AG04449 (cell line): Measurements from ENCODE around the gene DMGDH.

Experiments used
- CTCF ChIA-PET: fragments of 350-600 bp; formaldehyde crosslinking; extraction: SDS; loops from one replicate; lab custom pipeline; 2021; ENCODE audit warnings: antibody characterized with exemption; lab: Yijun Ruan, JAX
- POLR2A ChIA-PET: fragments of 400-600, 350-600 bp; formaldehyde crosslinking; extraction: SDS; loops from one replicate; lab custom pipeline; 2020; ENCODE audit warnings: antibody characterized with exemption, inconsistent platforms; lab: Yijun Ruan, JAX
- DNase-seq: peaks from one replicate; pipeline ENCODE4 v3.0.0-alpha.2; 2010; ENCODE audit warnings: low read depth, low spot score
- H3K4me3 ChIP-seq: 2 replicates; pipeline ENCODE4 v1.5.1; 2011; ENCODE audit warnings: low read depth, mild to moderate bottlenecking, control low read depth, low read length
- TF ChIP-seq, protein P1 (sequence below): IDR thresholded peaks from one replicate; pipeline ENCODE4 v1.5.1; 2011; ENCODE audit warnings: mild to moderate bottlenecking, moderate library complexity, low read length, control low read depth, inconsistent platforms; ENCODE audit not compliant: insufficient read depth; ENCODE audit errors: missing control alignments

The DMGDH gene

DNA sequence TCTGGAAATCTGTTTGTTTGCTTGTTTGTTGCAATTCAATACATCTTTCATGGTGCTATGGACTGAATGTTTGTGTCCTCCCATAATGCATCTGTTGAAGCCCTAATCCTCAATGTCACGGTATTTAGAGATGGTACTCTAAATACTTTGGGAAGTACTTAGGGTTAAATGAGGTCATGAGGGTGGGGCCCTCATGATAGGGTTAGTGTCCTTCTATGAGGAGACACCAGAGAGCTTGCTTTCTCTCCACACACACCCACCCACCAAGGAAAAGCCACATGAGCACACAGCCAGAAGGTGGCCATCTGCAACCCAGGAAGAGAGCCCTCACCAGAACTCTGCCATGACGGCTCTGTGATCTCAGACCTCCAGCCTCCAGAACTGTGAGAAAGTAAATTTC is 32.7 kb downstream of the DMGDH start:
- no peak overlapping the region for H3K4me3 ChIP-seq
- ChIA-PET POLR2A (no interaction called here), CTCF (interaction anchor here (5.4 kb wide), 1 partner anchor 14 kb away, joined by 67 read pairs; no protein-coding TSS in a partner anchor)
- DNase-seq = no peak
- TF ChIP-seq, protein P1, sequence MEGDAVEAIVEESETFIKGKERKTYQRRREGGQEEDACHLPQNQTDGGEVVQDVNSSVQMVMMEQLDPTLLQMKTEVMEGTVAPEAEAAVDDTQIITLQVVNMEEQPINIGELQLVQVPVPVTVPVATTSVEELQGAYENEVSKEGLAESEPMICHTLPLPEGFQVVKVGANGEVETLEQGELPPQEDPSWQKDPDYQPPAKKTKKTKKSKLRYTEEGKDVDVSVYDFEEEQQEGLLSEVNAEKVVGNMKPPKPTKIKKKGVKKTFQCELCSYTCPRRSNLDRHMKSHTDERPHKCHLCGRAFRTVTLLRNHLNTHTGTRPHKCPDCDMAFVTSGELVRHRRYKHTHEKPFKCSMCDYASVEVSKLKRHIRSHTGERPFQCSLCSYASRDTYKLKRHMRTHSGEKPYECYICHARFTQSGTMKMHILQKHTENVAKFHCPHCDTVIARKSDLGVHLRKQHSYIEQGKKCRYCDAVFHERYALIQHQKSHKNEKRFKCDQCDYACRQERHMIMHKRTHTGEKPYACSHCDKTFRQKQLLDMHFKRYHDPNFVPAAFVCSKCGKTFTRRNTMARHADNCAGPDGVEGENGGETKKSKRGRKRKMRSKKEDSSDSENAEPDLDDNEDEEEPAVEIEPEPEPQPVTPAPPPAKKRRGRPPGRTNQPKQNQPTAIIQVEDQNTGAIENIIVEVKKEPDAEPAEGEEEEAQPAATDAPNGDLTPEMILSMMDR = no peak

DNA sequence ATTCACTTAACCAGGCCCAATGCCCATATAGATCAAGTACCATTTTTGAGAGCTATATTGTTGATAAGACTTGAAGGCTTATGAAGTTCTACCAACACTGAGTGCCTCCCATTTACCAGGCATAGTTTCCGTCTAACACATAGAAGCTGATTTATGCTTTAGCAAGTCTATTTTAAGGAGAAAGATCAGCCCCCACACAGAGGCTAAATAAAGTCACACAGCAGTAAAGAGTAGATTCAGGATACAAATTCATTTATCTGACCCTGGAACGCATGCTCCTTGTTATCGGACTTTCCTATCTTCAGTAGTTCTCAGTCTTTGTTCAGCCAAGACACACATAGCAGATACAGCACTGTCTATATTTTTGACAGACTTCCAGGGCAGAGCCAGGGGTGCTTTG is 34.2 kb downstream of the DMGDH start:
- no peak overlapping the region for H3K4me3 ChIP-seq
- no peak for DNase-seq
- TF ChIP-seq, protein P1 = no peak
- POLR2A ChIA-PET = no interaction called here
- CTCF ChIA-PET = interaction anchor here (5.4 kb wide), 1 partner anchor 12 kb away, joined by 67 read pairs; no protein-coding TSS in a partner anchor

DNA sequence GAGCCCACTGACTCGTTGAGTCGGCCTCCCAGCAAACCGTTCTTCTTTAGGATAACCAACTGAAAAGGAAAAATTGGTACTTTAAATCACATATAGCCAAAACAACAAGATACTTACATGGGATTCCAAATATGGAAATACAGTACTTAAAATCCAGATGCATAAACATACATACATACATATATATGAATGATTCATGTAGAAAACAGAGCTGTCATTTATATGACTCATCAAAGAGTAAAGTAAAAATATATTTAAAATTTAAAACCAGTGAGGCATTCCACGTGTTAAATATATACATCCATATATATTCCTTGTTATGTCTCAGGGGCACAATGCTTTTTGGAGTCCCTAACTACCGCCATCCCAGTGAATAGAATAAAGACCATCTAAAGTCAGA is 36.7 kb downstream of the DMGDH start:
- CTCF ChIA-PET = interaction anchor here (1.2 to 5.4 kb wide), 2 partner anchors 10 to 100 kb away, joined by 4 to 67 read pairs; no protein-coding TSS in a partner anchor
- TF ChIP-seq, protein P1 = no peak
- DNase-seq = no peak
- POLR2A ChIA-PET = no interaction called here
- H3K4me3 ChIP-seq = no peak overlapping the region

DNA sequence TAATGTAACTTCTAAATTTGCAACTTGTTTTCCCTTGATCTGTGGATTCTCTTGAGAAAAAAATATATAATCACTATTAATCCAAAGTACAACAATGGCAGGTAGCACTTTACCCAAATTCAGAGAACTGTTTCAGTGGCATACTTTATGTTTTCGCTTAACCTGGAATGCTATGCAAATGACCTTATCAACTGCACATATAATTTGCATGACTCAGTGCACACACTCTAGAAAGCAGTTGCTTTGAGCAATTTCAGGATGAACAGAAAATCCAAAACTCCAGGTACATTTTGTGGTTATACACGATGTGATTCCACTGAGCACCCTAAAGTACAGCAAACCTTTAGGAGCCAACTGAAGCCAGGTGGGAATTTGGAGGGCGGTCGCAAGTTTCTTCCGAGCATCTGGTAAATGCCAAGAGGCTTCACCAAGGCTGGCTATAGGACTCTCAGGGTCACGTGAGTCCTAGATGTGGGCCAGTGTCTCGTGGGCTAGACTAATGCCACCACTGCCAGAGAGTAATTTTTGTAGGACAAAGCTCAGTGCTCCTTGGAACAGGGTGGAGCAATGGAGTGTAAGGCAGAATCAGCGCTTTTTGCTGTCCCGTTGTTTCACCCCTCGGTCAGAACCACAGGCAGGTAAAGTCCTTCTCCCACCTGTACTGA is 37.3 kb downstream of the DMGDH start:
- H3K4me3 ChIP-seq = no peak overlapping the region
- TF ChIP-seq, protein P1 = no peak
- ChIA-PET POLR2A (no interaction called here), CTCF (interaction anchor here (5.4 kb wide), 1 partner anchor 9 kb away, joined by 67 read pairs; no protein-coding TSS in a partner anchor)
- DNase-seq = no peak

DNA sequence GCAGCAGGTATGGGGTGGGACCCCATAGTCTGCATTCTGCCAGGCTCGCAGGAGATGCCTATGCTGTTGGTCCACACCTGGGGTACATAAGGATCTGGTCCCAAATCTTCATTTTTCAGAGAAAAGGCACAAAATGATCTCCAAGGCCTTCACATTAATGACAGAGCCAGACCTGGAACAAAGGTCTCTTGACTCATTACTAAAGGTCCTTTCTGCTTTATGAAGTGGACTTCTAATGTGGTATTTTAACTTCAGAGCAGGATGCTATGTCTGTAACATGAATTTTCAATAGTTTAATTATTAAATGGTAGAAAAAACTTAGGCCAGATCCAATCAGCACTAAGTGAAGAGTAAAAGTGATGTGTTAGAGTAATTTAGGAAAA is 38.0 kb downstream of the DMGDH start:
- TF ChIP-seq, protein P1 = no peak
- CTCF ChIA-PET = interaction anchor here (5.4 kb wide), 1 partner anchor 101 kb away, joined by 68 read pairs; no protein-coding TSS in a partner anchor
- POLR2A ChIA-PET = no interaction called here
- no peak for DNase-seq
- no peak overlapping the region for H3K4me3 ChIP-seq

DNA sequence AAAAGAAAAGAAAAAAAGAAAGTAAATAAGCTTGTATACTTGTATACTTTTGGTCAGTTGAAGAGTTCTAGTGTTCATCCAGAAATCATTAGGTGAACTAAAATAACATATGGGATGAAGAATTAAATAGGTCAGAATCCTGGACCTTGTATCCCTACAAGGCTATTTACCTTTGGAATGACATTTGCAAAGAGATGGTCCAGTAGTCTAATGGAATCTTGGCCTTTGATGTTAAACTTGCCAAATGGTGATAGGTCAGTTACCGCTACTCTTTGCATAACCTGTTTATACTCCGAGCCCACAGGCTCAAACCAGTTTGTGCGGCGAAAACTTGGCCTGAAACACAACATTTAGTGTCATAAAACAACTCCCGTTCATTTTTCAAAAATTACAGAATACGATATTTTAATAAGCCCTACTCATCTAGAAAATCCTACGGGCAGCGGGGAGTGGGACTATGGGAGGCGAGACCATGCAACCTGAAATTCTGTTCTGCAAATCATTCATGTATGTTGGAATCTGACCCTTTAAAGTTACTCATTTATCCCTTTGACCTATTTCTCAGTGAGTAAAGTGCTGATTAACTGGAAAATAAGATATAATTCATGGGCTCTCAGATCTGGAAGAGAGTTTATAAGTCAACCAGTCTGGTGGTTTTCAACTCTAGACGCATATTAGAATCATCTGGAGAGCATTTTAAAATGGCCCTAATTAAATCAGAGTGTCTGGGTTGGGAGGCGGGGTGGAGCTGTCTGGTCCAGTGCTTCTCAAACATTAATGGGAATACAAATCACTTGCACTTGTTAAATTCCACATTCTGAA is 38.6 kb downstream of the DMGDH start:
- CTCF ChIA-PET = interaction anchor here (2.5 to 5.4 kb wide), 2 partner anchors 10 to 101 kb away, joined by 15 to 68 read pairs; no protein-coding TSS in a partner anchor
- H3K4me3 ChIP-seq = no peak overlapping the region
- TF ChIP-seq, protein P1 = no peak
- no peak for DNase-seq
- POLR2A ChIA-PET = no interaction called here
